Ascending aorta (tissue), 2 donors: ENCODE measurements around the gene PNPO. TPM values are rescaled to one million over a fixed set of nuclear protein-coding genes. Genes with fewer than 3 reads are reported as not detected.
A peak's percentile ranks its signal among the peaks of the same experiment; 100 is the strongest.

ENCODE experiments used
- DNase-seq, 2 donors: peaks; one replicate each; pipeline ENCODE4 v3.0.0-alpha.2; 2019; ENCODE audit warnings: low spot score in 2 of 2
- H3K27ac ChIP-seq, 2 donors: fragments of 200-600 bp; sonication (generic); one replicate each; pipeline ENCODE4 v1.5.1; 2016 to 2017; ENCODE audit warnings: mild to moderate bottlenecking in 1 of 2
- H3K27me3 ChIP-seq: fragments of 200-600 bp; sonication (generic); one replicate; pipeline ENCODE4 v1.5.1; 2017
- H3K36me3 ChIP-seq, 2 donors: fragments of 200-600 bp; sonication (generic); one replicate each; pipeline ENCODE4 v1.5.1; 2016
- H3K4me1 ChIP-seq, 2 donors: fragments of 200-600 bp; sonication (generic); one replicate each; pipeline ENCODE4 v1.5.1; 2016 to 2017; ENCODE audit warnings: mild to moderate bottlenecking in 1 of 2
- H3K4me3 ChIP-seq, 2 donors: fragments of 200-600 bp; sonication (generic); one replicate each; pipeline ENCODE4 v1.5.1; 2016 to 2017; ENCODE audit warnings: mild to moderate bottlenecking in 1 of 2
- H3K9me3 ChIP-seq, 2 donors: fragments of 200-600 bp; sonication (generic); one replicate each; pipeline ENCODE4 v1.5.1; 2016
- intact Hi-C: fragments of 100-400 bp; cut with DNase I; formaldehyde crosslinking; loops from one replicate; pipeline ENCODE4 v1.15.1; 2023
- total RNA-seq: library from RNA; depleted of rRNA; stranded (reverse); fragments of >200 nt; gene quantifications from one replicate; pipeline ENCODE4 v1.1.0, GENCODE V29; 2016
- TF ChIP-seq, protein P1 (sequence below), 3 experiments: fragments of 200-600 bp in 2 of 3; fragments of 450-650 bp in 1 of 3; sonication (generic) in 2 of 3; IDR thresholded peaks; one replicate each; pipeline ENCODE4 v1.5.1; 2016 to 2019; ENCODE audit warnings: antibody characterized with exemption in 3 of 3, mild to moderate bottlenecking in 1 of 3, moderate library complexity in 1 of 3

Gene PNPO
- total RNA-seq, 1 donor from 2014 or later = 36.7 TPM

DNA sequence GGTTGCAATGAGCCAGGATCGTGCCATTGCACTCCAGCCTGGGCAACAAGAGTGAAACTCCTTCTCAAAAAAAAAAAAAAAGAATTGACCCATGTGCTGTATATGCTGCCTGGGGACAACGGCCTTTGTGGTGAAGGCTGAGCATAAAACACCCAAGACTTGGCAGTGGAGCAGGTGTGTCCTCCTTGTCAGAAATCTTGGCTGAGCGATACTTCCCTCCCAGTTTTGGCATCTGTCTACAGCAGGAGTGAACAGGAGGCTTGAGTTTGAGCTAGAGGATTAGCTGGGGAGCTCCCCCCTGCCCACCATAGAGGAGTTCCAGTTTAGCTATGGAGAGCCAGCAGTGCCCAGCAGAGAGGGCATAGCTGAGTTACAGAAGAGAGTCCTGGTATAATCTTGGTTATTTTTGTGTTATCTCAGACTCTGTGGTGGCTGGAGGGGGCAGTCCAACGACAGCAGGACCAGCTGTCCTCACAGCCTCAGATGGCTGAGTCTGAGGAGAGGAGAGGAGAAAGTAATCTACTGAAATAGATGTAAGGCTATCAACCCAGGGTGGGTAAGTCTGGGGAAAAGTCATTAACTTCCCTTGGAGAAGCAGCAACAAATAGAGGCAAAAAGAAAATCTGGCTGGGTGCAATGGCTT lies 26.9 kb upstream of the PNPO start:
- Histone ChIP-seq H3K36me3 (peaks cover 6 to 9% of the 10 kb centered on the region in 2 donors), H3K27ac (no peak overlapping the region), H3K27me3 (no peaks in the 10 kb centered on the region), H3K4me1 (peaks cover 8 to 27% of the 10 kb centered on the region in 2 donors), H3K4me3 (no peak overlapping the region), H3K9me3 (no peaks in the 10 kb centered on the region)
- no peak for DNase-seq
- intact Hi-C loops = no loop called here
- TF ChIP-seq, protein P1, sequence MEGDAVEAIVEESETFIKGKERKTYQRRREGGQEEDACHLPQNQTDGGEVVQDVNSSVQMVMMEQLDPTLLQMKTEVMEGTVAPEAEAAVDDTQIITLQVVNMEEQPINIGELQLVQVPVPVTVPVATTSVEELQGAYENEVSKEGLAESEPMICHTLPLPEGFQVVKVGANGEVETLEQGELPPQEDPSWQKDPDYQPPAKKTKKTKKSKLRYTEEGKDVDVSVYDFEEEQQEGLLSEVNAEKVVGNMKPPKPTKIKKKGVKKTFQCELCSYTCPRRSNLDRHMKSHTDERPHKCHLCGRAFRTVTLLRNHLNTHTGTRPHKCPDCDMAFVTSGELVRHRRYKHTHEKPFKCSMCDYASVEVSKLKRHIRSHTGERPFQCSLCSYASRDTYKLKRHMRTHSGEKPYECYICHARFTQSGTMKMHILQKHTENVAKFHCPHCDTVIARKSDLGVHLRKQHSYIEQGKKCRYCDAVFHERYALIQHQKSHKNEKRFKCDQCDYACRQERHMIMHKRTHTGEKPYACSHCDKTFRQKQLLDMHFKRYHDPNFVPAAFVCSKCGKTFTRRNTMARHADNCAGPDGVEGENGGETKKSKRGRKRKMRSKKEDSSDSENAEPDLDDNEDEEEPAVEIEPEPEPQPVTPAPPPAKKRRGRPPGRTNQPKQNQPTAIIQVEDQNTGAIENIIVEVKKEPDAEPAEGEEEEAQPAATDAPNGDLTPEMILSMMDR (IDR thresholded peaks at IDR 0.05) = no peak

GRCh38 chr17:47915776-47916398 lies 25.5 kb upstream of the PNPO start:
- TF ChIP-seq, protein P1 (IDR thresholded peaks at IDR 0.05) = no peak
- no peak for DNase-seq

GRCh38 chr17:47916489-47917208 lies 24.7 kb upstream of the PNPO start:
- peaks cover 6 to 12% of the 10 kb centered on the region in 2 donors for H3K36me3 ChIP-seq
- H3K4me3 ChIP-seq = no peak overlapping the region
- peak overlapping the region in 1 of 2 donors; percentile 57 for H3K27ac ChIP-seq
- H3K4me1 ChIP-seq = peaks cover 8 to 20% of the 10 kb centered on the region in 2 donors
- DNase-seq = no peak
- no peaks in the 10 kb centered on the region for H3K27me3 ChIP-seq
- TF ChIP-seq, protein P1 (IDR thresholded peaks at IDR 0.05) = no peak
- intact Hi-C loops = no loop called here
- H3K9me3 ChIP-seq = no peaks in the 10 kb centered on the region

More at GRCh38 chr17:47915776-47916398, 25.5 kb upstream of the PNPO start:
- Histone ChIP-seq H3K27ac (peak overlapping the region; percentile 56 to 57), H3K4me3 (no peak overlapping the region), H3K9me3 (no peaks in the 10 kb centered on the region), H3K27me3 (no peaks in the 10 kb centered on the region), H3K4me1 (peaks cover 8 to 20% of the 10 kb centered on the region in 2 donors), H3K36me3 (peaks cover 6 to 9% of the 10 kb centered on the region in 2 donors)
- intact Hi-C loops = no loop called here

DNA sequence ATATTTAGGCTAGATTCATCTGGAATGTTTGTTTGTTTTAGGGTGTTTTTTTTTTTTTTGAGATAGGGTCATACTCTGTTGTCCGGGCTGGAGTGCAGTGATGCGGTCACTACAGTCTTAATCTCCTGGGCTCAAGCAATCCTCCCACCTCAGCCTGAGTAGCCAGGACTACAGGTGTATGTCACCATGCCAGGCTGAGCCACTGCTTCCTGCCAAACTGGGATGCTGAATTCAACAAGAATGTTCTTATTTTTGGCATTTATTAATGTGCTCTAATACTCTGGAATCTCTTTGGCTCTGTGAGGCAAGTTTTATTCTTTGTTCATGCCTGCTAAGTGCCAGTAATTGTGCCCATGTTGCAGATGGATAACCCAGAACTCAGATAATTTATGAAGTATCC lies 23.8 kb upstream of the PNPO start:
- H3K27me3 ChIP-seq = no peaks in the 10 kb centered on the region
- no peaks in the 10 kb centered on the region for H3K9me3 ChIP-seq
- DNase-seq = no peak
- TF ChIP-seq, protein P1 (IDR thresholded peaks at IDR 0.05) = no peak
- peaks cover 6 to 13% of the 10 kb centered on the region in 2 donors for H3K36me3 ChIP-seq
- peaks cover 8 to 20% of the 10 kb centered on the region in 2 donors for H3K4me1 ChIP-seq
- H3K4me3 ChIP-seq = no peak overlapping the region
- intact Hi-C loops = no loop called here
- H3K27ac ChIP-seq = peak overlapping the region in 1 of 2 donors; percentile 38

GRCh38 chr17:47918006-47918405 lies 23.4 kb upstream of the PNPO start:
- H3K27me3 ChIP-seq = no peaks in the 10 kb centered on the region
- no peak for DNase-seq
- peak overlapping the region in 1 of 2 donors; percentile 38 for H3K27ac ChIP-seq
- TF ChIP-seq, protein P1 (IDR thresholded peaks at IDR 0.05) = no peak
- H3K9me3 ChIP-seq = no peaks in the 10 kb centered on the region
- H3K4me3 ChIP-seq = no peak overlapping the region
- H3K36me3 ChIP-seq = peaks cover 8 to 17% of the 10 kb centered on the region in 2 donors
- peaks cover 8 to 20% of the 10 kb centered on the region in 2 donors for H3K4me1 ChIP-seq
- intact Hi-C loops = no loop called here
